WTC11 (cell line): ENCODE measurements around the gene PCSK1N. TPM values are rescaled to one million over a fixed set of nuclear protein-coding genes. Genes with fewer than 3 reads are reported as not detected.

Source experiments
- ATAC-seq: fragments of 200-7000 bp; cut with Tn5 transposase; 2 replicates; pipeline ENCODE4 v1.10.0; 2021; ENCODE audit warnings: mild to moderate bottlenecking, moderate library complexity
- CTCF ChIA-PET: fragments of 300-600 bp; sonication (Branson Sonifier 250); formaldehyde crosslinking; loops from one replicate; lab custom pipeline; 2021; ENCODE audit warnings: antibody characterized with exemption; lab: Charles Lee
- POLR2A ChIA-PET: fragments of 350-600 bp; sonication (Branson Sonifier 250); formaldehyde crosslinking; loops from one replicate; lab custom pipeline; 2021; ENCODE audit warnings: antibody characterized with exemption; lab: Charles Lee
- DNase-seq: peaks from one replicate; pipeline ENCODE4 v3.0.0; 2021; ENCODE audit warnings: low spot score
- H3K27ac Mint-ChIP-seq: 2 replicates; pipeline ENCODE4 v1.8.0; 2021; ENCODE audit warnings: mixed read lengths
- H3K27me3 Mint-ChIP-seq: 2 replicates; pipeline ENCODE4 v1.8.0; 2021; ENCODE audit warnings: low read depth, mild to moderate bottlenecking, moderate library complexity, mixed read lengths
- H3K36me3 Mint-ChIP-seq: 2 replicates; pipeline ENCODE4 v1.8.0; 2021; ENCODE audit warnings: mixed read lengths
- H3K4me1 Mint-ChIP-seq: 2 replicates; pipeline ENCODE4 v1.8.0; 2022; ENCODE audit warnings: mixed read lengths
- H3K4me3 Mint-ChIP-seq: 2 replicates; pipeline ENCODE4 v1.8.0; 2021; ENCODE audit warnings: mild to moderate bottlenecking, moderate library complexity, mixed read lengths
- H3K9me3 Mint-ChIP-seq: 2 replicates; pipeline ENCODE4 v1.8.0; 2021; ENCODE audit warnings: mixed read lengths
- CREM ChIP-seq: sonication (generic); formaldehyde crosslinking; IDR thresholded peaks from 2 replicates; pipeline ENCODE4 v1.8.1; 2022; ENCODE audit warnings: mild to moderate bottlenecking, missing genetic modification reagents, moderate library complexity
- ELF4 ChIP-seq: sonication (generic); formaldehyde crosslinking; IDR thresholded peaks from 2 replicates; pipeline ENCODE4 v1.8.1; 2022; ENCODE audit warnings: low read depth, mild to moderate bottlenecking, moderate library complexity, missing genetic modification reagents
- FOXP1 ChIP-seq: sonication (generic); formaldehyde crosslinking; IDR thresholded peaks from 2 replicates; pipeline ENCODE4 v1.8.0; 2022; ENCODE audit warnings: missing genetic modification reagents, mild to moderate bottlenecking, moderate library complexity, borderline replicate concordance
- JAZF1 ChIP-seq: fragments of 250-450 bp; sonication (Bioruptor Pico); IDR thresholded peaks from 2 replicates; pipeline ENCODE4 v1.9.0; 2021; ENCODE audit warnings: moderate library complexity, mild to moderate bottlenecking, inconsistent platforms
- JUN ChIP-seq: sonication (generic); formaldehyde crosslinking; IDR thresholded peaks from 2 replicates; pipeline ENCODE4 v1.8.0; 2023; ENCODE audit warnings: mild to moderate bottlenecking, missing genetic modification reagents
- NFE2L1 ChIP-seq: sonication (generic); formaldehyde crosslinking; IDR thresholded peaks from 2 replicates; pipeline ENCODE4 v1.8.1; 2023; ENCODE audit warnings: missing genetic modification reagents
- SMAD4 ChIP-seq: sonication (generic); formaldehyde crosslinking; IDR thresholded peaks from 2 replicates; pipeline ENCODE4 v1.8.0; 2022; ENCODE audit warnings: mild to moderate bottlenecking, missing genetic modification reagents
- ZBTB21 ChIP-seq: sonication (generic); formaldehyde crosslinking; IDR thresholded peaks from 2 replicates; pipeline ENCODE4 v1.8.1; 2023; ENCODE audit warnings: mild to moderate bottlenecking, missing genetic modification reagents, borderline replicate concordance
- ZNF317 ChIP-seq: sonication (generic); formaldehyde crosslinking; IDR thresholded peaks from 2 replicates; pipeline ENCODE4 v1.8.1; 2023; ENCODE audit warnings: low read depth, mild to moderate bottlenecking, moderate library complexity, missing genetic modification reagents, borderline replicate concordance
- ZNF423 ChIP-seq: fragments of 250-450 bp; sonication (Bioruptor Pico); IDR thresholded peaks from 2 replicates; pipeline ENCODE4 v2.1.2; 2022; ENCODE audit warnings: mild to moderate bottlenecking, moderate library complexity
- total RNA-seq: library from RNA; stranded (reverse); gene quantifications from 3 replicates; pipeline ENCODE4 v1.2.3, GENCODE V29; 2021
- TF ChIP-seq, protein P1 (sequence below): sonication (generic); formaldehyde crosslinking; IDR thresholded peaks from 2 replicates; pipeline ENCODE4 v1.8.1; 2023; ENCODE audit warnings: mild to moderate bottlenecking, missing genetic modification reagents, moderate library complexity
- TF ChIP-seq, protein P2 (sequence below): sonication (generic); formaldehyde crosslinking; IDR thresholded peaks from 2 replicates; pipeline ENCODE4 v1.8.0; 2022; ENCODE audit warnings: mild to moderate bottlenecking, missing genetic modification reagents
- TF ChIP-seq, protein P3 (sequence below): fragments of 250-450 bp; sonication (Bioruptor Pico); IDR thresholded peaks from 2 replicates; pipeline ENCODE4 v1.9.0; 2021; ENCODE audit warnings: mild to moderate bottlenecking, borderline replicate concordance
- TF ChIP-seq, protein P4 (sequence below): sonication (generic); formaldehyde crosslinking; conservative IDR thresholded peaks from 2 replicates; pipeline ENCODE4 v1.8.1; 2022; ENCODE audit warnings: mild to moderate bottlenecking, missing genetic modification reagents
- TF ChIP-seq, protein P5 (sequence below): sonication (generic); formaldehyde crosslinking; IDR thresholded peaks from 2 replicates; pipeline ENCODE4 v1.8.1; 2023; ENCODE audit warnings: mild to moderate bottlenecking, missing genetic modification reagents, borderline replicate concordance
- TF ChIP-seq, protein P6 (sequence below): fragments of 250-450 bp; sonication (Bioruptor Pico); IDR thresholded peaks from 2 replicates; pipeline ENCODE4 v1.9.0; 2021; ENCODE audit warnings: mild to moderate bottlenecking
- TF ChIP-seq, protein P7 (sequence below): sonication (generic); formaldehyde crosslinking; IDR thresholded peaks from 2 replicates; pipeline ENCODE4 v1.8.0; 2023; ENCODE audit warnings: missing genetic modification reagents, mild to moderate bottlenecking, borderline replicate concordance

PCSK1N gene
- total RNA-seq, 1 experiment from 2014 or later, result 7.5 TPM

DNA sequence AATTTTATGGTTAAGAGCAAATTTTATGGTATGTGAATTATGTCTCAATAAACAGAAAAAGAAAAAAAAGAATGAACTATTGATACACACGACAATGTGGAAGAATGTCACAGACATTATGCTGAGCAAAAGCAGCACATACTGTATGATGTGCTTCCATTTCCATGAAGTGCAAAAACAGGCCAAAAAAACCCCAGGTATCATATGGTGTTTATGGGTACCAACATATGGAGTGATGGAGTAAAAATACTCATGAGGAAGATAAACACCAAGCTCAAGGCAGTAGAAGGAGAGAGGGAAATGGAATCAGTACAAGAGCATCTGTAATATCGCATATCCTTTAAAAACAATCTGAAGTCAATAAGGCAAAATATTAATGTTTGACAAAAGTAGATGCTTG lies 53.2 kb downstream of the PCSK1N start (continued):
- TF ChIP-seq ELF4 (CRISPR knock-in tag) (no peak), ZNF317 (no peak), FOXP1 (no peak)
- TF ChIP-seq, protein P1, sequence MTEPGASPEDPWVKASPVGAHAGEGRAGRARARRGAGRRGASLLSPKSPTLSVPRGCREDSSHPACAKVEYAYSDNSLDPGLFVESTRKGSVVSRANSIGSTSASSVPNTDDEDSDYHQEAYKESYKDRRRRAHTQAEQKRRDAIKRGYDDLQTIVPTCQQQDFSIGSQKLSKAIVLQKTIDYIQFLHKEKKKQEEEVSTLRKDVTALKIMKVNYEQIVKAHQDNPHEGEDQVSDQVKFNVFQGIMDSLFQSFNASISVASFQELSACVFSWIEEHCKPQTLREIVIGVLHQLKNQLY (CRISPR knock-in tag), result no peak

DNA sequence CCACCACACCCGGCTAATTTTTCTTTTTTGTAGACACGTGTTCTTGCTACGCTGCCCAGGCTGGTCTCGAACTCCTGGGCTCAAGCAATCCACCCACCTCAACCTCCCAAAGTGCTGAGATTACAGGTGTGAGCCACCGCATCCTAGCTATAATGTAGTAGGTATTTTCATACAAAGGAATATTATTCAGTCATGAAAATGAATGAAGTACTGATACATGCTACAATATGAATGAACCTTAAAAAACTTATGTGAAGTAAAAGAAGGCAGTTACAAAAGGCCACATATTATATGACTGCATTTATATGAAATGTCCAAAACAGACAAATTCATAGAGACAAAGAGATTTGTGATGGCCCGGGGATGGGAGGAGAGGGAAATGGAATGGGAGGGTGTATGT lies 53.7 kb downstream of the PCSK1N start:
- no peak overlapping the region for H3K27ac Mint-ChIP-seq
- TF ChIP-seq ZBTB21 (CRISPR knock-in tag), result no peak
- TF ChIP-seq NFE2L1 (CRISPR knock-in tag), result no peak
- TF ChIP-seq, protein P2, sequence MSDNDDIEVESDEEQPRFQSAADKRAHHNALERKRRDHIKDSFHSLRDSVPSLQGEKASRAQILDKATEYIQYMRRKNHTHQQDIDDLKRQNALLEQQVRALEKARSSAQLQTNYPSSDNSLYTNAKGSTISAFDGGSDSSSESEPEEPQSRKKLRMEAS (CRISPR knock-in tag), result no peak
- TF ChIP-seq SMAD4 (CRISPR knock-in tag), result no peak
- TF ChIP-seq, protein P3, sequence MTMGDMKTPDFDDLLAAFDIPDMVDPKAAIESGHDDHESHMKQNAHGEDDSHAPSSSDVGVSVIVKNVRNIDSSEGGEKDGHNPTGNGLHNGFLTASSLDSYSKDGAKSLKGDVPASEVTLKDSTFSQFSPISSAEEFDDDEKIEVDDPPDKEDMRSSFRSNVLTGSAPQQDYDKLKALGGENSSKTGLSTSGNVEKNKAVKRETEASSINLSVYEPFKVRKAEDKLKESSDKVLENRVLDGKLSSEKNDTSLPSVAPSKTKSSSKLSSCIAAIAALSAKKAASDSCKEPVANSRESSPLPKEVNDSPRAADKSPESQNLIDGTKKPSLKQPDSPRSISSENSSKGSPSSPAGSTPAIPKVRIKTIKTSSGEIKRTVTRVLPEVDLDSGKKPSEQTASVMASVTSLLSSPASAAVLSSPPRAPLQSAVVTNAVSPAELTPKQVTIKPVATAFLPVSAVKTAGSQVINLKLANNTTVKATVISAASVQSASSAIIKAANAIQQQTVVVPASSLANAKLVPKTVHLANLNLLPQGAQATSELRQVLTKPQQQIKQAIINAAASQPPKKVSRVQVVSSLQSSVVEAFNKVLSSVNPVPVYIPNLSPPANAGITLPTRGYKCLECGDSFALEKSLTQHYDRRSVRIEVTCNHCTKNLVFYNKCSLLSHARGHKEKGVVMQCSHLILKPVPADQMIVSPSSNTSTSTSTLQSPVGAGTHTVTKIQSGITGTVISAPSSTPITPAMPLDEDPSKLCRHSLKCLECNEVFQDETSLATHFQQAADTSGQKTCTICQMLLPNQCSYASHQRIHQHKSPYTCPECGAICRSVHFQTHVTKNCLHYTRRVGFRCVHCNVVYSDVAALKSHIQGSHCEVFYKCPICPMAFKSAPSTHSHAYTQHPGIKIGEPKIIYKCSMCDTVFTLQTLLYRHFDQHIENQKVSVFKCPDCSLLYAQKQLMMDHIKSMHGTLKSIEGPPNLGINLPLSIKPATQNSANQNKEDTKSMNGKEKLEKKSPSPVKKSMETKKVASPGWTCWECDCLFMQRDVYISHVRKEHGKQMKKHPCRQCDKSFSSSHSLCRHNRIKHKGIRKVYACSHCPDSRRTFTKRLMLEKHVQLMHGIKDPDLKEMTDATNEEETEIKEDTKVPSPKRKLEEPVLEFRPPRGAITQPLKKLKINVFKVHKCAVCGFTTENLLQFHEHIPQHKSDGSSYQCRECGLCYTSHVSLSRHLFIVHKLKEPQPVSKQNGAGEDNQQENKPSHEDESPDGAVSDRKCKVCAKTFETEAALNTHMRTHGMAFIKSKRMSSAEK (CRISPR knock-in tag), result no peak
- no peak for TF ChIP-seq ZNF423 (CRISPR knock-in tag)
- TF ChIP-seq JUN (CRISPR knock-in tag), result no peak
- TF ChIP-seq CREM, result no peak
- TF ChIP-seq FOXP1, result no peak
- no peak for TF ChIP-seq JAZF1 (CRISPR knock-in tag)
- TF ChIP-seq, protein P4, sequence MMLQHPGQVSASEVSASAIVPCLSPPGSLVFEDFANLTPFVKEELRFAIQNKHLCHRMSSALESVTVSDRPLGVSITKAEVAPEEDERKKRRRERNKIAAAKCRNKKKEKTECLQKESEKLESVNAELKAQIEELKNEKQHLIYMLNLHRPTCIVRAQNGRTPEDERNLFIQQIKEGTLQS (CRISPR knock-in tag), result no peak
- TF ChIP-seq, protein P5, sequence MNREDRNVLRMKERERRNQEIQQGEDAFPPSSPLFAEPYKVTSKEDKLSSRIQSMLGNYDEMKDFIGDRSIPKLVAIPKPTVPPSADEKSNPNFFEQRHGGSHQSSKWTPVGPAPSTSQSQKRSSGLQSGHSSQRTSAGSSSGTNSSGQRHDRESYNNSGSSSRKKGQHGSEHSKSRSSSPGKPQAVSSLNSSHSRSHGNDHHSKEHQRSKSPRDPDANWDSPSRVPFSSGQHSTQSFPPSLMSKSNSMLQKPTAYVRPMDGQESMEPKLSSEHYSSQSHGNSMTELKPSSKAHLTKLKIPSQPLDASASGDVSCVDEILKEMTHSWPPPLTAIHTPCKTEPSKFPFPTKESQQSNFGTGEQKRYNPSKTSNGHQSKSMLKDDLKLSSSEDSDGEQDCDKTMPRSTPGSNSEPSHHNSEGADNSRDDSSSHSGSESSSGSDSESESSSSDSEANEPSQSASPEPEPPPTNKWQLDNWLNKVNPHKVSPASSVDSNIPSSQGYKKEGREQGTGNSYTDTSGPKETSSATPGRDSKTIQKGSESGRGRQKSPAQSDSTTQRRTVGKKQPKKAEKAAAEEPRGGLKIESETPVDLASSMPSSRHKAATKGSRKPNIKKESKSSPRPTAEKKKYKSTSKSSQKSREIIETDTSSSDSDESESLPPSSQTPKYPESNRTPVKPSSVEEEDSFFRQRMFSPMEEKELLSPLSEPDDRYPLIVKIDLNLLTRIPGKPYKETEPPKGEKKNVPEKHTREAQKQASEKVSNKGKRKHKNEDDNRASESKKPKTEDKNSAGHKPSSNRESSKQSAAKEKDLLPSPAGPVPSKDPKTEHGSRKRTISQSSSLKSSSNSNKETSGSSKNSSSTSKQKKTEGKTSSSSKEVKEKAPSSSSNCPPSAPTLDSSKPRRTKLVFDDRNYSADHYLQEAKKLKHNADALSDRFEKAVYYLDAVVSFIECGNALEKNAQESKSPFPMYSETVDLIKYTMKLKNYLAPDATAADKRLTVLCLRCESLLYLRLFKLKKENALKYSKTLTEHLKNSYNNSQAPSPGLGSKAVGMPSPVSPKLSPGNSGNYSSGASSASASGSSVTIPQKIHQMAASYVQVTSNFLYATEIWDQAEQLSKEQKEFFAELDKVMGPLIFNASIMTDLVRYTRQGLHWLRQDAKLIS, result no peak
- TF ChIP-seq, protein P6, sequence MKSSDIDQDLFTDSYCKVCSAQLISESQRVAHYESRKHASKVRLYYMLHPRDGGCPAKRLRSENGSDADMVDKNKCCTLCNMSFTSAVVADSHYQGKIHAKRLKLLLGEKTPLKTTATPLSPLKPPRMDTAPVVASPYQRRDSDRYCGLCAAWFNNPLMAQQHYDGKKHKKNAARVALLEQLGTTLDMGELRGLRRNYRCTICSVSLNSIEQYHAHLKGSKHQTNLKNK (CRISPR knock-in tag), result no peak
- TF ChIP-seq, protein P7, sequence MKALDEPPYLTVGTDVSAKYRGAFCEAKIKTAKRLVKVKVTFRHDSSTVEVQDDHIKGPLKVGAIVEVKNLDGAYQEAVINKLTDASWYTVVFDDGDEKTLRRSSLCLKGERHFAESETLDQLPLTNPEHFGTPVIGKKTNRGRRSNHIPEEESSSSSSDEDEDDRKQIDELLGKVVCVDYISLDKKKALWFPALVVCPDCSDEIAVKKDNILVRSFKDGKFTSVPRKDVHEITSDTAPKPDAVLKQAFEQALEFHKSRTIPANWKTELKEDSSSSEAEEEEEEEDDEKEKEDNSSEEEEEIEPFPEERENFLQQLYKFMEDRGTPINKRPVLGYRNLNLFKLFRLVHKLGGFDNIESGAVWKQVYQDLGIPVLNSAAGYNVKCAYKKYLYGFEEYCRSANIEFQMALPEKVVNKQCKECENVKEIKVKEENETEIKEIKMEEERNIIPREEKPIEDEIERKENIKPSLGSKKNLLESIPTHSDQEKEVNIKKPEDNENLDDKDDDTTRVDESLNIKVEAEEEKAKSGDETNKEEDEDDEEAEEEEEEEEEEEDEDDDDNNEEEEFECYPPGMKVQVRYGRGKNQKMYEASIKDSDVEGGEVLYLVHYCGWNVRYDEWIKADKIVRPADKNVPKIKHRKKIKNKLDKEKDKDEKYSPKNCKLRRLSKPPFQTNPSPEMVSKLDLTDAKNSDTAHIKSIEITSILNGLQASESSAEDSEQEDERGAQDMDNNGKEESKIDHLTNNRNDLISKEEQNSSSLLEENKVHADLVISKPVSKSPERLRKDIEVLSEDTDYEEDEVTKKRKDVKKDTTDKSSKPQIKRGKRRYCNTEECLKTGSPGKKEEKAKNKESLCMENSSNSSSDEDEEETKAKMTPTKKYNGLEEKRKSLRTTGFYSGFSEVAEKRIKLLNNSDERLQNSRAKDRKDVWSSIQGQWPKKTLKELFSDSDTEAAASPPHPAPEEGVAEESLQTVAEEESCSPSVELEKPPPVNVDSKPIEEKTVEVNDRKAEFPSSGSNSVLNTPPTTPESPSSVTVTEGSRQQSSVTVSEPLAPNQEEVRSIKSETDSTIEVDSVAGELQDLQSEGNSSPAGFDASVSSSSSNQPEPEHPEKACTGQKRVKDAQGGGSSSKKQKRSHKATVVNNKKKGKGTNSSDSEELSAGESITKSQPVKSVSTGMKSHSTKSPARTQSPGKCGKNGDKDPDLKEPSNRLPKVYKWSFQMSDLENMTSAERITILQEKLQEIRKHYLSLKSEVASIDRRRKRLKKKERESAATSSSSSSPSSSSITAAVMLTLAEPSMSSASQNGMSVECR (CRISPR knock-in tag), result no peak
- H3K36me3 Mint-ChIP-seq, result no peaks in the 10 kb centered on the region
- H3K4me3 Mint-ChIP-seq, result no peak overlapping the region
- CTCF ChIA-PET, result no interaction called here
- peaks cover under 1% of the 10 kb centered on the region; the same call in 1 of the 2 replicates for H3K4me1 Mint-ChIP-seq
- H3K9me3 Mint-ChIP-seq, result no peaks in the 10 kb centered on the region
- no peak for ATAC-seq
- DNase-seq, result no peak
- peaks cover 5% of the 10 kb centered on the region for H3K27me3 Mint-ChIP-seq
- POLR2A ChIA-PET, result no interaction called here
